GM20000 (cell line): ENCODE data around the gene MMRN2.
"Not testable (repeated sequence)": the region's sequence is repeated elsewhere in the genome, so short reads cannot be mapped to it uniquely, and the experiment has no call there.

ENCODE experiments used
- DNase-seq: peaks from one replicate; pipeline ENCODE4 v3.0.0; 2012; ENCODE audit warnings: low spot score
- CTCF ChIP-seq: IDR thresholded peaks from 2 replicates; pipeline ENCODE4 v1.5.1; 2012; ENCODE audit warnings: mild to moderate bottlenecking, control low read depth; ENCODE audit errors: extremely low read depth, missing control alignments

Gene MMRN2

GRCh38 chr10:86981716-86982115 is 24.3 kb upstream of the MMRN2 start:
- TF ChIP-seq CTCF = no peak

GRCh38 chr10:86981020-86981419 is 23.6 kb upstream of the MMRN2 start:
- DNase-seq = not testable (repeated sequence)

More at GRCh38 chr10:86981716-86982115, 24.3 kb upstream of the MMRN2 start:
- no peak for DNase-seq

- no peak for TF ChIP-seq CTCF
- DNase-seq = no peak
These were observed 22.6 kb upstream of the MMRN2 start for GRCh38 chr10:86979977-86980448.

- TF ChIP-seq CTCF = no peak
- no peak for DNase-seq
These were observed 21.9 kb upstream of the MMRN2 start for GRCh38 chr10:86979296-86979818.

- not testable (repeated sequence) for DNase-seq
These were observed 21.0 kb upstream of the MMRN2 start for GRCh38 chr10:86978457-86978856.

- no peak for TF ChIP-seq CTCF
- no peak for DNase-seq
These were observed 19.1 kb upstream of the MMRN2 start for GRCh38 chr10:86976362-86977056.

GRCh38 chr10:86974484-86974883 is 17.1 kb upstream of the MMRN2 start:
- no peak for DNase-seq
- no peak for TF ChIP-seq CTCF

GRCh38 chr10:86972613-86973380 is 15.4 kb upstream of the MMRN2 start:
- no peak for TF ChIP-seq CTCF
- DNase-seq = no peak
